ENCODE data around the gene LDLRAD3. TPM values are rescaled to one million over a fixed set of nuclear protein-coding genes. Genes with fewer than 3 reads are reported as not detected.
A peak's percentile ranks its signal among the peaks of the same experiment; 100 is the strongest.

The LDLRAD3 gene
- total RNA-seq, 1 donor from 2014 or later = 19.6 TPM

- Mint-ChIP-seq H3K4me1 (ENCODE audit: low read depth) (peaks cover 1% of the 10 kb centered on the region), H3K9me3 (ENCODE audit: low read depth) (peaks cover 7% of the 10 kb centered on the region), H3K27me3 (no peaks in the 10 kb centered on the region), H3K36me3 (ENCODE audit: insufficient read depth) (peaks cover 5% of the 10 kb centered on the region), H3K4me3 (ENCODE audit: low read depth) (no peak overlapping the region), H3K27ac (no peak overlapping the region)
- DNase-seq (ENCODE audit: low spot score, unreplicated experiment) = no peak
- no peak for TF ChIP-seq CTCF (IDR thresholded peaks at IDR 0.05; ENCODE audit: unreplicated experiment)
Observed at GRCh38 chr11:36054628-36055027, 110.8 kb downstream of the LDLRAD3 start.

- TF ChIP-seq CTCF (IDR thresholded peaks at IDR 0.05; ENCODE audit: unreplicated experiment) = peak; percentile 63
- no peak overlapping the region for H3K4me3 Mint-ChIP-seq (ENCODE audit: low read depth)
- no peaks in the 10 kb centered on the region for H3K4me1 Mint-ChIP-seq (ENCODE audit: low read depth)
- H3K27me3 Mint-ChIP-seq = no peaks in the 10 kb centered on the region
- no peak overlapping the region for H3K27ac Mint-ChIP-seq
- DNase-seq (ENCODE audit: low spot score, unreplicated experiment) = no peak
- peaks cover 9% of the 10 kb centered on the region for H3K9me3 Mint-ChIP-seq (ENCODE audit: low read depth)
- H3K36me3 Mint-ChIP-seq (ENCODE audit: insufficient read depth) = peaks cover 5% of the 10 kb centered on the region
Observed at GRCh38 chr11:36056160-36056751, 112.4 kb downstream of the LDLRAD3 start.

- no peaks in the 10 kb centered on the region for H3K27me3 Mint-ChIP-seq
Observed at GRCh38 chr11:36057379-36058042, 113.6 kb downstream of the LDLRAD3 start.

GRCh38 chr11:36059660-36060059 lies 115.8 kb downstream of the LDLRAD3 start:
- TF ChIP-seq CTCF (IDR thresholded peaks at IDR 0.05; ENCODE audit: unreplicated experiment) = no peak
- no peak for DNase-seq (ENCODE audit: low spot score, unreplicated experiment)
- Mint-ChIP-seq H3K4me1 (ENCODE audit: low read depth) (no peaks in the 10 kb centered on the region), H3K36me3 (ENCODE audit: insufficient read depth) (peaks cover 5% of the 10 kb centered on the region), H3K4me3 (ENCODE audit: low read depth) (no peak overlapping the region), H3K27ac (peak overlapping the region; percentile 72), H3K9me3 (ENCODE audit: low read depth) (peaks cover 6% of the 10 kb centered on the region), H3K27me3 (no peaks in the 10 kb centered on the region)

More at GRCh38 chr11:36057379-36058042, 113.6 kb downstream of the LDLRAD3 start:
- no peak for TF ChIP-seq CTCF (IDR thresholded peaks at IDR 0.05; ENCODE audit: unreplicated experiment)
- peaks cover 5% of the 10 kb centered on the region for H3K36me3 Mint-ChIP-seq (ENCODE audit: insufficient read depth)
- peaks cover 9% of the 10 kb centered on the region for H3K9me3 Mint-ChIP-seq (ENCODE audit: low read depth)
- H3K27ac Mint-ChIP-seq = no peak overlapping the region
- H3K4me3 Mint-ChIP-seq (ENCODE audit: low read depth) = no peak overlapping the region
- no peaks in the 10 kb centered on the region for H3K4me1 Mint-ChIP-seq (ENCODE audit: low read depth)
- DNase-seq (ENCODE audit: low spot score, unreplicated experiment) = no peak

- TF ChIP-seq CTCF (IDR thresholded peaks at IDR 0.05; ENCODE audit: unreplicated experiment) = no peak
- H3K36me3 Mint-ChIP-seq (ENCODE audit: insufficient read depth) = peaks cover 6% of the 10 kb centered on the region
- no peak overlapping the region for H3K27ac Mint-ChIP-seq
- DNase-seq (ENCODE audit: low spot score, unreplicated experiment) = no peak
- no peaks in the 10 kb centered on the region for H3K27me3 Mint-ChIP-seq
- no peaks in the 10 kb centered on the region for H3K4me1 Mint-ChIP-seq (ENCODE audit: low read depth)
- no peak overlapping the region for H3K4me3 Mint-ChIP-seq (ENCODE audit: low read depth)
- H3K9me3 Mint-ChIP-seq (ENCODE audit: low read depth) = peaks cover 3% of the 10 kb centered on the region
Observed at GRCh38 chr11:36060926-36061325, 117.1 kb downstream of the LDLRAD3 start.

Measured in progenitor cell of endocrine pancreas (in vitro differentiated cells).